Measurements from ENCODE around the gene LRRC47.
A peak's percentile ranks its signal among the peaks of the same experiment; 100 is the strongest.

Gene LRRC47

GRCh38 chr1:3777647-3778589 lies 18.4 kb downstream of the LRRC47 start:
- H3K27ac ChIP-seq: peak overlapping the region; percentile 44
- TF ChIP-seq CTCF (conservative IDR thresholded peaks at IDR 0.05): no peak

DNA sequence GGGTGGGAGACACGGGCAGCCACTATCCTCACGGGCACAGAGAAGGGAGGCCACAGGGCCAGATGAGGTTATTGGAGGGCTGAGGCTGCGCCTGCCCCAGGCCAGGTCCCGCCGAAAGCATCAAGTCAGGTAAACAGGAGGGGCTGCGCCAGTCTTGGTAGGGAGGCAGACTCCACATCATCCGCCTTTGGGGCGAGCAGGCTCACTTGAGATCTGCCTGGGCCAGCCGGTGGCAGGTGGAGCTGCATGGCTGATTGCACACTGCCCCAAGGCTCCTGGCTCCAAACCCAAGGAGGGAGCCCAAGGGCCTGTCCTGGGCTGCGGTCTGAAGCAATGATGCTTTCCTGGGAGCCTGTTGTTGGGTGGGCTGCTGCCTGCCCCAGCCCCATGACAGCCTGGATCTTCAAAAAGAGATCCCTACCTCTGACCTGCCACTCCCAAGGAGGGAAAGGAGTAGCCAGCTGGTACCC lies 19.2 kb downstream of the LRRC47 start:
- TF ChIP-seq CTCF (conservative IDR thresholded peaks at IDR 0.05): no peak
- peak overlapping the region; percentile 44; the same call in 1 of the 2 replicates for H3K27ac ChIP-seq

DNA sequence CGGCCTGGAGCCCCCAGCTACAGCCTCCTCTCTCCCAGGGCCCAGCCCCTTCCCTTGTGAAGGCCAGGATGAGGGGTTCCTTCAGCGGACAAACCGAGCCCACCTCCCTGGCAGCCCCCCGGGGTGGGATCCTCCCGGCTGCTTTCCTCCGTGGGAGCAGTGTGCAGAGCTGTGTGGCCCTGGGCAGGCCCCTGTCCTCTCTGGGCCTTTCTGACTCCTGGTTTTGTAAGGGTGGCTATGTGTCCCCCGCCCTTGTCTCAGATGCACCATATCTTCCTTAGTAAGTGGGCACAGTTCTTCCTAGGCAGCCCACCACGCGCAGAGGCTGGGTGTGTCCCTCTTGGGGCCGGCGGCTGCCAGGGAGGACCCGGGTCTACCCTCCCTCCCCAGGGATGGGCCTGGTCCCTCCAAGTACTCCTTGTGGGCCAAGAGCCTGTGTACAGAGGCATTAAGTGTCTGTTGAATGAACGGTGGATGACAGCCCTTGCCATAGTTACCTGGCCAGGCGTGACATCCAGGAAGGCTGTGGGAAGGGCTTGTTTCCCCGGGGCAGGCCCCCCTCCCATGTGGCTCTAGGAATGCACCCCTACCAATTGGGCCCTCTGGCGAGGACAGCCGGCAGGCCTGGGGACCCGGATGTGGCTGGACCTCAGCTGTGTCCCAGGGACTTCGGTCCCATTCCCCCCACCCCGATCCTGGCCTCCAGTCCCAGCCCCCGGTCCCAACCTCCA lies 19.9 kb downstream of the LRRC47 start:
- peak; percentile 22 for TF ChIP-seq CTCF (conservative IDR thresholded peaks at IDR 0.05)
- H3K27ac ChIP-seq: peak overlapping the region; percentile 44; the same call in 1 of the 2 replicates

GRCh38 chr1:3775490-3776230 lies 20.6 kb downstream of the LRRC47 start:
- TF ChIP-seq CTCF (conservative IDR thresholded peaks at IDR 0.05): peak; percentile 68
- peak overlapping the region; percentile 44; the same call in 1 of the 2 replicates for H3K27ac ChIP-seq

DNA sequence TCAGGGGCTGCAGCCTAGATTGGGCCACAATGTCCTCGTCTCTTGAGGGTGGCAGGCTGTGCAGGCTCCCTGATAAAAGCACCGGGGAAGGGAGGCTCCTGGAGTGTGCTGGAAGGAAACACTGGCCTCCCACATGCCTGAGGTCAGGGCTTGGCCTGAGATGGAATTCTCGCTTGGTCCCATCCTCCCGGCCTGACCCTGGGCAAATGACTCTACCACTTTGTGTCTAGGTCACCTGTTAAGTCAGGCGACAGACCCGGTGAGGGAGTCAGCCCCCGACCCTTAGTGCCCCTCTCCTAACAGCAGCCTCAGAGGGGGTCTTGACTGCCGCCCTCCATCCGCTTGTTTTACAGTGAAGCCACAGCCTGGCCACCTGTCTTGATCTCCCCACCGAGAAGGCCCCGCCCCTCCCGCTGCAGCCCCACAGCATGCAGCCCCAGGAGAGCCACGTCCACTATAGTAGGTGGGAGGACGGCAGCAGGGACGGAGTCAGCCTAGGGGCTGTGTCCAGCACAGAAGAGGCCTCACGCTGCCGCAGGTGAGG lies 21.3 kb downstream of the LRRC47 start:
- H3K27ac ChIP-seq: peak overlapping the region; percentile 44; the same call in 1 of the 2 replicates
- TF ChIP-seq CTCF (conservative IDR thresholded peaks at IDR 0.05): no peak

GRCh38 chr1:3774276-3774945 lies 21.9 kb downstream of the LRRC47 start:
- no peak for TF ChIP-seq CTCF (conservative IDR thresholded peaks at IDR 0.05)
- peak overlapping the region; percentile 80 for H3K27ac ChIP-seq
